RPMI7951 (cell line): ENCODE measurements around the gene HNRNPDL. TPM values are rescaled to one million over a fixed set of nuclear protein-coding genes. Genes with fewer than 3 reads are reported as not detected.
"Not testable (repeated sequence)": the region's sequence is repeated elsewhere in the genome, so short reads cannot be mapped to it uniquely, and the experiment has no call there.

ENCODE experiments used
- DNase-seq: peaks from one replicate; pipeline ENCODE4 v3.0.0-alpha.2; 2012; ENCODE audit warnings: low read depth
- total RNA-seq: library from RNA; depleted of rRNA; stranded (reverse); fragments of >200 nt; shearing (Covaris generic); gene quantifications from 2 replicates; pipeline ENCODE4 v1.2.3, GENCODE V29; 2014; rRNA removed

HNRNPDL gene
- total RNA-seq, 1 experiment from 2014 or later, result 227 TPM

- DNase-seq, result not testable (repeated sequence)
Observed at GRCh38 chr4:82386312-82386711, 44.0 kb downstream of the HNRNPDL start.

- DNase-seq, result no peak
Observed at GRCh38 chr4:82382751-82383150, 47.5 kb downstream of the HNRNPDL start.

GRCh38 chr4:82381661-82382296 lies 48.5 kb downstream of the HNRNPDL start:
- no peak for DNase-seq

- no peak for DNase-seq
Observed at GRCh38 chr4:82381235-82381634, 49.0 kb downstream of the HNRNPDL start.

- no peak for DNase-seq
Observed at GRCh38 chr4:82380831-82381230, 49.4 kb downstream of the HNRNPDL start.

- peak; percentile 80 for DNase-seq
Observed at GRCh38 chr4:82380344-82380743, 49.9 kb downstream of the HNRNPDL start.

- no peak for DNase-seq
Observed at GRCh38 chr4:82376109-82376508, 54.2 kb downstream of the HNRNPDL start.

GRCh38 chr4:82373816-82374625 lies 56.2 kb downstream of the HNRNPDL start, which contains the start of gene HNRNPD:
HNRNPD (minus strand) TSS chr4:82373991; CDS start chr4:82373678, 313 bp downstream.
- DNase-seq, result peak; percentile 99

GRCh38 chr4:82373486-82373815 lies 56.8 kb downstream of the HNRNPDL start:
- no peak for DNase-seq

Other genes starting within 250 kb of the HNRNPDL start
- gene HNRNPD, start 56.5 kb downstream of the HNRNPDL start, total RNA-seq, result 40.6 and 47.3 TPM in 2 replicates
- 41.4 and 47.8 TPM in 2 replicates for gene ENOPH1, start 128 bp upstream of the HNRNPDL start, total RNA-seq
- gene TMEM150C, start 131.5 kb upstream of the HNRNPDL start, total RNA-seq, result 0.12 and 0.49 TPM in 2 replicates